HepG2 (cell line): ENCODE results near the gene SFI1. TPM values are rescaled to one million over a fixed set of nuclear protein-coding genes. Genes with fewer than 3 reads are reported as not detected.

Experiments
- ATAC-seq: fragments of 200-7000 bp; cut with Tn5 transposase; 3 replicates; pipeline ENCODE4 v1.9.1; 2020; ENCODE audit warnings: mild to moderate bottlenecking, moderate library complexity
- BruUV-seq: library from RNA; stranded (reverse); fragments of 400-500 nt; replicated peaks from 2 replicates; lab custom pipeline; 2021; lab: Mats Ljungman, UMichigan
- CTCF ChIA-PET: fragments of 300-600 bp; formaldehyde crosslinking; extraction: SDS; loops from one replicate; lab custom pipeline; 2021; ENCODE audit warnings: low total read pairs, inconsistent platforms, low intra/inter-chr PET ratio; lab: Yijun Ruan, JAX
- POLR2A ChIA-PET: fragments of 350-600 bp; sonication (Branson Sonifier 250); formaldehyde crosslinking; loops from one replicate; lab custom pipeline; 2020; ENCODE audit warnings: antibody characterized with exemption, inconsistent platforms; lab: Yijun Ruan, JAX
- DNase-seq: peaks from one replicate; pipeline ENCODE4 v3.0.0-alpha.2; 2015; ENCODE audit warnings: low spot score
- FAIRE-seq: peaks from 3 replicates; lab custom pipeline; 2011; peaks lifted over from hg19 to GRCh38; lab: Jason Lieb, UNC
- H2AFZ ChIP-seq: one replicate; pipeline ENCODE4 v1.6.1; 2011; ENCODE audit warnings: low read length, inconsistent platforms
- H3K27ac ChIP-seq: fragments of 300-600 bp; 3 replicates; pipeline ENCODE4 v1.8.0; 2011; ENCODE audit warnings: mixed run types, mild to moderate bottlenecking, mixed read lengths, low read length, inconsistent platforms; ENCODE audit not compliant: insufficient read depth; ENCODE audit errors: extremely low read length
- H3K27me3 ChIP-seq, 2 experiments: fragments of 200-600 bp in 1 of 2; 2 replicates in 1 of 2; 3 replicates in 1 of 2; pipeline versions ENCODE4 v1.6.0 to v1.8.0; 2011; ENCODE audit warnings: low read length in 2 of 2, mild to moderate bottlenecking in 2 of 2, moderate library complexity in 2 of 2, inconsistent platforms in 1 of 2; ENCODE audit not compliant: insufficient read depth in 2 of 2, control insufficient read depth in 1 of 2
- H3K36me3 ChIP-seq, 2 experiments: fragments of 200-600 bp in 1 of 2; replicated peaks in 1 of 2; 2 replicates in 1 of 2; 3 replicates in 1 of 2; pipeline versions ENCODE4 v1.5.1 to v1.8.0; 2011; ENCODE audit warnings: low read length in 2 of 2, inconsistent platforms in 1 of 2; ENCODE audit not compliant: insufficient read depth in 2 of 2, control insufficient read depth in 1 of 2
- H3K4me1 ChIP-seq: 2 replicates; pipeline ENCODE4 v1.5.1; 2012; ENCODE audit warnings: low read length, inconsistent platforms; ENCODE audit not compliant: insufficient read depth
- H3K4me2 ChIP-seq: 2 replicates; pipeline ENCODE4 v1.6.0; 2011; ENCODE audit warnings: low read depth, low read length, inconsistent platforms
- H3K4me3 ChIP-seq, 3 experiments: fragments of 200-600 bp in 1 of 3; sonication (generic), shearing (Covaris generic) in 1 of 3; replicated peaks in 1 of 3; 2 replicates each; pipeline ENCODE4 v1.5.1; 2011 to 2016; ENCODE audit warnings: low read length in 3 of 3, inconsistent platforms in 2 of 3, low read depth in 2 of 3, mild to moderate bottlenecking in 2 of 3, control low read depth in 1 of 3, mixed read lengths in 1 of 3; ENCODE audit not compliant: insufficient read depth in 1 of 3
- H3K79me2 ChIP-seq: one replicate; pipeline ENCODE4 v1.6.1; 2011; ENCODE audit warnings: low read length, inconsistent platforms; ENCODE audit not compliant: insufficient read depth
- H3K9ac ChIP-seq: 2 replicates; pipeline ENCODE4 v1.6.0; 2011; ENCODE audit warnings: mild to moderate bottlenecking, low read depth, low read length, inconsistent platforms; ENCODE audit not compliant: insufficient read depth
- H3K9me3 ChIP-seq: 2 replicates; pipeline ENCODE4 v1.5.1; 2012; ENCODE audit warnings: mild to moderate bottlenecking, low read length
- H4K20me1 ChIP-seq: 2 replicates; pipeline ENCODE4 v1.6.0; 2011; ENCODE audit warnings: inconsistent platforms, mild to moderate bottlenecking, low read length, moderate library complexity; ENCODE audit not compliant: insufficient read depth
- DDIT3 ChIP-seq: sonication (generic); formaldehyde crosslinking; IDR thresholded peaks from 2 replicates; pipeline ENCODE4 v1.4.0; 2020; ENCODE audit warnings: mild to moderate bottlenecking, missing genetic modification reagents
- FOXK1 ChIP-seq: sonication (generic); formaldehyde crosslinking; IDR thresholded peaks from 2 replicates; pipeline ENCODE4 v1.4.0; 2020; ENCODE audit warnings: low read depth, missing genetic modification reagents, borderline replicate concordance
- HHEX ChIP-seq: IDR thresholded peaks from 2 replicates; pipeline ENCODE4 v1.6.1; 2016; ENCODE audit warnings: control low read depth
- IRX3 ChIP-seq: sonication (generic); formaldehyde crosslinking; IDR thresholded peaks from 2 replicates; pipeline ENCODE4 v1.8.1; 2023; ENCODE audit warnings: mild to moderate bottlenecking, low read depth, missing genetic modification reagents, borderline replicate concordance
- POLR2AphosphoS2 ChIP-seq: IDR thresholded peaks from 2 replicates; pipeline ENCODE4 v1.6.1; 2011; ENCODE audit warnings: low read depth, low read length, improper control_type of control experiment
- ZEB1 ChIP-seq: IDR thresholded peaks from 2 replicates; pipeline ENCODE4 v1.6.1; 2012; ENCODE audit warnings: mild to moderate bottlenecking, low read depth, inconsistent platforms; ENCODE audit not compliant: insufficient replicate concordance
- ZFY ChIP-seq: sonication (generic); formaldehyde crosslinking; IDR thresholded peaks from 2 replicates; pipeline ENCODE4 v1.4.0; 2020; ENCODE audit warnings: missing genetic modification reagents
- ZNF12 ChIP-seq: sonication (generic); formaldehyde crosslinking; IDR thresholded peaks from 2 replicates; pipeline ENCODE4 v1.5.0; 2020; ENCODE audit warnings: missing genetic modification reagents
- ZNF20 ChIP-seq: sonication (generic); formaldehyde crosslinking; IDR thresholded peaks from 2 replicates; pipeline ENCODE4 v1.4.0; 2020; ENCODE audit warnings: mild to moderate bottlenecking, moderate library complexity, missing genetic modification reagents
- ZNF432 ChIP-seq: sonication (generic); formaldehyde crosslinking; IDR thresholded peaks from 2 replicates; pipeline ENCODE4 v1.5.0; 2020; ENCODE audit warnings: missing genetic modification reagents, mild to moderate bottlenecking, borderline replicate concordance
- ZNF503 ChIP-seq: sonication (generic); formaldehyde crosslinking; IDR thresholded peaks from 2 replicates; pipeline ENCODE4 v1.4.0; 2020; ENCODE audit warnings: missing genetic modification reagents
- WGBS: methylation state at CpG from one replicate; pipeline ENCODE4 v1.1.6; 2017; ENCODE audit warnings: low lambda C conversion rate; 5-methylcytosine and 5-hydroxymethylcytosine counted together
- in situ Hi-C: cut with HindIII; loops from 2 replicates; pipeline ENCODE4 v1.10.0; 2017; ENCODE audit warnings: low pct_unique_long_range_greater_than_20kb; ENCODE audit not compliant: extremely low pct_ligation_motif_present
- intact Hi-C: fragments of 100-400 bp; cut with micrococcal nuclease; formaldehyde crosslinking; loops from one replicate; pipeline ENCODE4 v1.10.0; 2022; ENCODE audit not compliant: unreplicated experiment
- polyA plus RNA-seq, 8 experiments: library from polyadenylated mRNA; depleted of rRNA in 3 of 8; stranded (reverse) in 7 of 8; unstranded in 1 of 8; fragments of >200 nt; fragmentation: Illumina TruSeq in 4 of 8; extraction: Trizol in 4 of 8; gene quantifications; 2 replicates each; pipeline versions ENCODE4 v1.2.1 to v1.2.3, GENCODE V29; 2011 to 2016; ENCODE audit warnings: low read depth in 4 of 8, missing spikeins in 1 of 8, mixed read lengths in 1 of 8; ENCODE audit not compliant: insufficient read depth in 1 of 8
- total RNA-seq, 5 experiments: library from RNA; depleted of rRNA; stranded (reverse); fragments of >200 nt; fragmentation: Illumina TruSeq; extraction: Trizol; gene quantifications; 2 replicates each; pipeline ENCODE4 v1.2.3, GENCODE V29; 2016; ENCODE audit warnings: low read depth in 1 of 5

The SFI1 gene
- total and polyA plus RNA-seq, 2 of the 13 experiments (the other 11 are each of a cell fraction or from before 2014, with no cell fraction given), result 20.5 to 40.1 TPM

DNA sequence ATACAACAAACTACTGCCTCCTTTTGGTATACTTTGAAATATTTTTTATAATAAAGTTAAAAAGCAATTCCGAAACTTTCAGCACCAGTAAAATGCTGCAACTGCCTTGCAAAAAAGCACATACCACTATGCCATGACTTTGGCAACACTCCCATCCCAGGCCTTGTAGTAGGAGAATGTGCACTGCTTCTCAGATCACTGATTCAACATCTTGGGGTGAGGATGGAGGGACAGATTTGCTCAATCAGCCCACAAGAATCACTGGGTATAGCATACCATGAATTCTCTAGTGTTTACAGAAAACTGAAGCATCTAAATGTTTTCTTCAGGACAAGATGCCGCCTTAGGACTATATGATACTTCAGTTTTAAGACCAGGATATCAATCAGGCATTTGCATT, 21.6 kb upstream of the SFI1 start:
- H3K9me3 ChIP-seq, result no peaks in the 10 kb centered on the region
- no peak overlapping the region for H3K4me3 ChIP-seq
- DNase-seq (no peak), FAIRE-seq (no peak), ATAC-seq (no peak)
- no peak overlapping the region for H3K27ac ChIP-seq
- H4K20me1 ChIP-seq, result no peaks in the 10 kb centered on the region
- H3K4me1 ChIP-seq, result no peaks in the 10 kb centered on the region
- TF ChIP-seq ZNF432 (CRISPR knock-in tag) (no peak), ZEB1 (no peak), DDIT3 (no peak), ZNF12 (no peak), FOXK1 (CRISPR knock-in tag) (no peak), HHEX (CRISPR knock-in tag) (no peak), ZNF20 (CRISPR knock-in tag) (no peak), IRX3 (CRISPR knock-in tag) (no peak), POLR2AphosphoS2 (no peak), ZFY (CRISPR knock-in tag) (no peak), ZNF503 (CRISPR knock-in tag) (no peak)
- H2AFZ ChIP-seq, result no peak overlapping the region
- in situ Hi-C loops (no loop called here), intact Hi-C loops (no loop called here)
- peaks cover 29% of the 10 kb centered on the region for H3K79me2 ChIP-seq
- H3K27me3 ChIP-seq, result no peaks in the 10 kb centered on the region
- peaks cover 5 to 49% of the 10 kb centered on the region in 2 experiments for H3K36me3 ChIP-seq
- WGBS, result 100% methylated on average over 2 of the region's 2 CpGs
- no peak overlapping the region for H3K9ac ChIP-seq
- CTCF ChIA-PET, result no interaction called here
- no TSS peak for BruUV-seq
- H3K4me2 ChIP-seq, result no peak overlapping the region
- POLR2A ChIA-PET, result no interaction called here
